ENCODE measurements around the gene DRGX.

The DRGX gene

DNA sequence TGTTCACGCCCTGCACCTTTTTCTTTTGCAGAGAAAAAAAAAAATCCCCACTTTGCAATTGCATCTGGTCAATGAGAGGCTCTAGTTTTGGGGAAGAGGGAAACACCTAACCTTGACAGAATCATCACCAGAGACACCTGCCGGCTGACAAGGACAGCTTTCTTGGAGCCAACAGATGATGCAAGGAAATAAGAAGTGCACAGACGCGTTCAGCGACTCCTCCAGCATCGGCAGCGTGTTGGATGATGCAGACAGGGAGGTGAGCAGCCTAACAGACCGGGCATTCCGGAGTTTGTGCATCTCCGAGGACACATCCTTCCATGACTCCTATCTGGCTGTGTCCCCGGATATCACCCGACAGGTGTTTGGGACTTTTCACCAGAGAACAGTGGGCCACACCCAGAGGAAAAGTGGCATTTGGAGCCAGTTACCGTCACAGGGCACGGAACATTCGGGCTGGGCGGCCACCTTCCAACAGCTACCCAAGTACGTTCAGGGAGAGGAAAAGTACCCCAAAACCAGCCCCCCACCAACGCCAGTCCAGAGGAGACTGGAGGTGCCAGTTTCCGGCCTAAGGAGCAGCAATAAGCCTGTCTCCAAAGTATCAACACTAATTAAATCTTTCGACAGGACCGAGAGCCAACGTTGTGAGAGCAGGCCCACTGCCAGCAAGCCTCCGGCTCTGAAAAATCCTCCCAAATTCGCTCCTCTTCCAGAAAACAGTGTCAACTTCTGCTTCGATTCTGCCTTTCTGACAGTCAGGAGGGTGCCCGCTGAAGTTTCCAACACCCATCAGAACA, 73.3 kb downstream of the DRGX start:
- DNase-seq (ENCODE audit: low read depth in 2 of 2, low spot score in 1 of 2) = no peak

DNA sequence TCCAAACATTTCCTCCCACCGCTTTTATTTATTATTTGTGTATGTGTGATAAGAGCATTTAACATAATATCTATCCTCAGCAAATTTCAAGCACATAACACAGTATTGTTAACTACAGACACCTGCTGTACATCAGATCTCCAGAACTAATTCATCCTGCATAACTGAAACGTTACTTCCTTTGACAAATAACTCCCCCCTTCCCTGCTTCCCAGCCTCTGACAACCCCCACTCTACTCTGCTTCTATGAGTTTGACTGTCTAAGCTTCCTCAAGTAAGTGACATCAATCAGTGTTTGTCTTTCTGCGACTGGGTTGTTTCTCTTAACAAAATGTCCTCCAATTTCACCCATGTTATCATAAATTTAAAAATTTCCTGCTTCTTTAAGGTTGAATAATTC, 74.9 kb downstream of the DRGX start:
- DNase-seq (ENCODE audit: low read depth in 2 of 2, low spot score in 1 of 2) = no peak

DNA sequence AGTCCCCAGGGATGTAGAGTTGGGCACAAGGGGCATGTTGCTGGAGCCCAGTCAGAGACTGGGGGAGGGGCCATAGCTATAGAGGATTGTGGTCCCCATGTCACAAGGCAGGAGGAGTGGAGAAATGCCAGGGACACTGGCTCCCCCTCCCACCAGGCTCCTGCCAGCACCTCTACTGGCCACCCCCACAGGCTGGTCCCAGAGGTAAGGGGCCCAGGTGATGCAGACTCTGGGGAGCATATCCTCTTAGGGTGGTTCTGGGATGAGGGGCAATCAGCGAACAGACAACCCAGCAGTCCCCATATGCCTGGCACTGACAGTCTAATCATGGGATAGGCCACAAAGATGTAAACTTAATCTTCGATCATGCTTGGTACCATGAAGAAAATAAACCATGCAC, 75.7 kb downstream of the DRGX start:
- no peak for DNase-seq (ENCODE audit: low read depth in 2 of 2, low spot score in 1 of 2)

DNA sequence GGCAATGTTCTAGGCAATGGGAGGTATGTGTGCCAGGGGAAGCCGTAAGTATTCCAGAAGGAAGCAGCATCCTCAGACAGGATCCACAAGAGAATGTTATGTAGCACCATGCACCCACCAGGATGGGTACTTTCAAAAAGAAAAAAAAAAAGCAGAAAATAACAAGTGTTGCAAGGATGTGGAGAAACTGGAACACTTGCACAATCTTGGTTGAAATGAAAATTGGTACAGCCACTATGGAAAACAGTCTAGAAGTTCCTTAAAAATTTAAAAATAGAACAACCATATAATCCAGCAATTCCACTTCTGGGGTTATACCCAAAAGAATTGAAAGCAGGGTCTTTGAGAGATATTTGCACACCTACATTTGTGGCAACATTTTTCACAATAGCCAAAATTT, 76.7 kb downstream of the DRGX start:
- no peak for DNase-seq (ENCODE audit: low read depth in 2 of 2, low spot score in 1 of 2)

DNA sequence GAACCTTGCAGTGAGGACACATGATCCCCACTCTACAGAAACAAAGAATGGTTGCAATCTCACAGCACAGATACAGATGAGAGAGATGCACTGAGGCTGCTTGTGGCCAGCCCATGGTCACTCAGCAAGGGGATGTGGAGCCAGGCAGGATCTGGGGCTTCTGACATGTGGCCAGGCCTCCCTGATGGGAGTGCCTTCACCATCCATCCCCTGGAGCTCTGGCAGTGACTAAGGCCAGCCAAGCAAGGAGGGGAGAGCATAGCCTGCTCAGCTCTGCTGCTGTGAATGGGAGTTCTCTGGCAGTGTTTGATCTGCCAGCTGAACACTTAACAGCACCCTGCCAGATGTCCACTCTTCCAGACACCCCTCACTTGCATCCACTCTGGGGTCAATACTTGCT, 77.1 kb downstream of the DRGX start:
- no peak for DNase-seq (ENCODE audit: low read depth in 2 of 2, low spot score in 1 of 2)

DNA sequence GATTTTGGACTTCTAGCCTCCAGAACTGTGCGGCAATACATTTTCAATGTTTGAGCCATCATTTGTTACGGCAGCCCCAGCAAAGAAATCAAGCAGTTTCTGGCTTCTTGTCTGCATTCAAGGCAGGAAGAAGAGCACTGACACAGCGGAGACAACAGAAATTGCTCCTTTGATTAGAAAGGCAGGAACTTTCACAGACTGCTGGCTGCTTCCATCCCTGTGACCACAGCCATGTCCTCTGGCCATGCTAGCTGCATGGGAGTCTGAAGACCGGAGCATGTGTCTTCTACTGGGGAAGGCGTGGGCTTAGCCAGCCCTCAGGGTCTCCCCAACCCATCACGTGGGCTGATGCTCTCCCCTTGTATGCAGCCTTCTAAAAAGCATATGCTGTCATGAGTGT, 77.9 kb downstream of the DRGX start:
- no peak for DNase-seq (ENCODE audit: low read depth in 2 of 2, low spot score in 1 of 2)

DNA sequence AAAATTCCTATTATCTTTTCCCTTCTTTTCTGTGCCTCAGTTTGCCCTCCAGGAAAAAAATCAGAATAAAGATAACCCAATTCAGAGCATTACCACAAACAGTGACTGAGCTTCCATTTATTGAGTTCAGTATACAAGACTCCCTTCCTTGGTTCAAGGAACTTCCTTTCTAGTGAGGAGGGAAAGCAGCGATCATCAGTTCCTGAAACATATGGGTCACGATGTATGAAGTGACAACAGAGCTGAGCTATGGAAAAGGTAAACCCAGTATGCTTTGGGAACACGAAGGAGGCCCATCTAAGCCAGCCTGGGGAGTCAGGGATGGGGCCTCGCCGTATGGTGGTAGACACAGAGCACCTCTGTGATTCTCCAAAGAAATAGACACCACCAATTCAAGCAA, 81.1 kb downstream of the DRGX start:
- no peak for DNase-seq (ENCODE audit: low read depth in 2 of 2, low spot score in 1 of 2)

Data from stimulated activated CD8-positive, alpha-beta memory T cell treated with anti-CD3 and anti-CD28 coated beads, Interleukin-4, amount 100 ng/mL, for 4 hours (primary cell).